ENCODE results near the gene CELF1.

CELF1 gene

DNA sequence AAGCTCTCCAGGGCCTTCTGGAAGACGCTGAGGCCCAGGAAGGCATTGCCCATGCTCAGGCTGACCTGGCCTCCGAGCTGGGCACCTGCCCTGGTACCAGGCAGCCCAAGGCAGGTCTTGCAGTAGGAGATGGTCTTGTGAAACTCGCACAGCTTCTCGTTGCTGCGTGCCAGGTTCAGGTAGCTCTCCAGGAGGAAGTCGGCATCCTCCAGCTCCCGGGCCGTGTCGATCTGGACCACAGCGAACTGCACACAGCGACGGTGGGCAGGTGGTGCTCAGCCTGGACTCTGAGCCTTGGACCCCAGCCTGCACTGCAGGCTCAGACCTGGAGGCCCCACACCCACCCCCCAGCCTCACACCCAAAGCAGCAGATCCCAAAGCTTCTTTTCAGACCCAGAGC is 105.0 kb downstream of the CELF1 start:
- DNase-seq (ENCODE audit: low read depth in 2 of 2), result no peak

DNA sequence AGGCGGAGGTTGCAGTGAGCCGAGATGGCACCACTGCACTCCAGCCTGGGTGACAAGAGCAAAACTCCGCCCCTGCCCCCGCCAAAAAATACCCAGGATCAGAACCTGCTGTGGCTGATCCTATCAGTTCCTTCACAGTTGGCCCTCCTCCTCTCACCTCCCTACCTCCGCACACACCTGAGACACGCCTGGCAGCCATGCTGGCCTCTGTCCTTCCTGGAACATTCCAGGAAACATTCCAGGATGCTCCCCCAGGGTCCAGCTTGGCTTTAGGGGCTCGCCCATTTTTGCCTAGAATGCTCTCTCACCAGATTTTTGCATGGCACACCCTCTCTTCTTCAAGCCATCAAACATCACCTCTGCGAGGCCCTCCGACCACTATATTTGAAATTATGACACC is 106.1 kb downstream of the CELF1 start:
- DNase-seq (ENCODE audit: low read depth in 2 of 2), result no peak

DNA sequence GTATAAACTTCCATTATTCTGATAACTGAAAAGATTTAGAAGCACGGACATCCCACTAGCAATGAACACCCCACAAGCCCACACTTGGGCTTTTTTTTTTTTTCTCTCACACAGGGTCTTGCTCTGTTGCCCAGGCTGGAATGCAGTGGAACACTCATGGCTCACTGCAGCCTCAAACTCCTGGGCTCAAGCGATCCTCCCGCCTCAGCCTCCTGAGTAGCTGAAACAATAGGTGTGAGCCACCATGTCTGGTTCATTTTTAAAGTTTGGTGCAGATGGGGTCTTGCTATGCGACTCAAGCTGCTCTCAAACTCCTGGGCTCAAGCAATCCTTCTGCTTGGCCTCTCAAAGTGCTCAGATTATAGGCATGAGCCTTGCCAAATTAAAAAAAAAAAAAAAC is 107.1 kb downstream of the CELF1 start:
- DNase-seq (ENCODE audit: low read depth in 2 of 2), result no peak

DNA sequence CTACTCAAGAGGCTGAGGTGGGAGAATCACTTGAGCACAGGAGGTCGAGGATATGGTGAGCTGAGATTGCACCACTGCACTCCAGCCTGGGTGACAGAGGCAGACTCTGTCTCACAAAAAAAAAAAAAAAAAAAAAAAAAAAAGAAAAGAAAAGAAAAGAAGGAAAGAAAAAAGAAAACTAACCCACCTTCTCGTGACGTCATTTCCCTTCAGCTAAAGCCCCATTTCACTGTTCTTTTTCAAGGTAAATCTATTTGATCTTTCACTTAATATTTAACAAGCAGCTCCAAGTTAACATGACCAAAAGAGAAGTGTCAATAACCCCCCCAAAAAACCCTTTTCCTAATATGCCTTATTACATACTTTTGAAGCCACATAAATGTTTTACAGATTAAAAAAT is 109.1 kb downstream of the CELF1 start:
- no peak for DNase-seq (ENCODE audit: low read depth in 2 of 2)

DNA sequence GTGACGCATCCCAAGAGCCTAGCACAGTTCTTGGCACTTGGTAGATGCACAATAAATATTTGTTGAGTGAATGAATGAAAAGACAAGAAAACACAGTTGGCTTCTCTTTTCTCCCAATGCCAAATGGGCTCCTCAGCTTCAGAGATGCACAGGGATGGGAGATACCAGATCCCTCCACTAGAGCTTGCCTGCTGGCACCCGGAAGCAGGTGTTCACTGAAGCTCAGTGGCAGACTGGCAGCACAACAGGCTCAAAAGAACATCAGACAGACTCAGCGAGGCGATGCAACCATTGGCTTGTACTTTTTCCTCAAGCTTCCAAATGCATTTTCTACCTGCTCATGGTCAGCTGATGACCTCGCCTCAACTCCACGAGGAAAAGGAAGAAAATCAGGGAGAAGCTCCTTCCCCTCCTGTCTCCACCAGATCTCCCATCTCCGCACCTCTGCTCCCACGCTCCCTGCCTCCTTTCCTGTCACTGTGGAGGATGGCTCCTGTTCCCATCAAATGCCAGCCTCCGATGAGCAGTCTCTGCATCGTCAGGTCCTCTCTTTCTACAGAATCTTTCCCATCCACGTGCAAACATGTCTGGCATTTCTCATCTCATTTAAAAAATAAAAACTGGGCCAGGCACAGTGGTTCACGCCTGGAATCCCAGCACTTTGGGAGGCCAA is 109.8 kb downstream of the CELF1 start:
- no peak for DNase-seq (ENCODE audit: low read depth in 2 of 2)

DNA sequence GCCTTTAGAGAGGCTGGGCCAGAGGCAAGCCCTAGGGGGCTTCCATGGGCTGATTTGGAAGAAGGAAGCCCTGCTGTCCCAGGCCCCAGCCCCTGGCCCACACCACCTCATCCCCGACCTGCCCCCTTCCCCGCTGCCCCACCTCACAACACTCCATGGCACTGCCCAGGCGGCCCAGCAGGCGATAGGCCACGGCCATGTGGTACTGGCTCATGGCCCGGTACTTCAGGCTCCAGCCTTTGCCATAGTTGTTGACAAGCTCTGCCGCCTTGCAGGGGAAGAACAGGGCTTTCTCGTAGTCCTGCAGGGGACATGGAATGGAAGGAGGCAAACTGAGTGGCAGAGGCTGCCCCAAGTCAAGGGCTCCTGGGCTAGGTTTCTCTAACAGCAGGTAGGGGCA is 110.4 kb downstream of the CELF1 start:
- no peak for DNase-seq (ENCODE audit: low read depth in 2 of 2)

DNA sequence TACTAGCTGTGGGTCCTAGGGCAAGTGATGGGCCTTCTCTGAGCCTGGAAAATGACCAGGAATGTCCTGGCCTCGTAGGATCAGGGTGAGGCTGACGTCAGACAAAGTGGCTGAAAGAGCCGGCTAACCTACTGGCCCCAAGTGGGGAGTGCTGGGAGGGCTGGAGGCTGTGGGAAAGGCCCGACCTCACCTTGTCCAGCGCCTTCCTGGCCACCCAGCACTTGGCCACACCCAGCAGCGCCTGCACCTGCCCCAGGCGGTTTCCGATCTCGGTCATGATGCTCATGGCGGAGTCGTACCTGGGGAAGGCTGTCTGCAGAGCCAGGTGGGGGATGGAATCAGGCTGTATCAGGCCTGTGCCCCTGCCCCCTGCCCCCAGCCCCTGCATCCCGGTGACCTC is 111.5 kb downstream of the CELF1 start:
- DNase-seq (ENCODE audit: low read depth in 2 of 2), result no peak

DNA sequence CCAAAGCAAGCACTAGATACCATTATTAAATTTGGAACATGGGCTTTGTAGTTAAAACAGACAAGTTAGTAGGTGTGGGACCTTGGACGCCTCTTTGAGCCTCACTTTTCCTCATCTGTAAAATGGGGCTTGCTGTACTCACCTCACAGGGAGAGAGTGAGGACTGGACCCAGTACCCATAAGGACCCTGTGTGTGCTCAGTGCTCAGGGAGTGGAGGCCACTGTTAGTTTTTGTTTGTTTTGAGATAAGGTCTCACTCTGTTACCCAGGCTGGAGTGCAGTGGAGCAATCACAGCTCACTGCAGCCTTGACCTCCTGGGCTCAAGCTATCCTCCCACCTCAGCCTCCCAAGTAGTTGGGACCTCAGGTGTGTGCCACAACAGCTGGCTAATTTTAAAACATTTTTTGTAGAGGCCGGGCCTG is 112.9 kb downstream of the CELF1 start:
- no peak for DNase-seq (ENCODE audit: low read depth in 2 of 2)

DNA sequence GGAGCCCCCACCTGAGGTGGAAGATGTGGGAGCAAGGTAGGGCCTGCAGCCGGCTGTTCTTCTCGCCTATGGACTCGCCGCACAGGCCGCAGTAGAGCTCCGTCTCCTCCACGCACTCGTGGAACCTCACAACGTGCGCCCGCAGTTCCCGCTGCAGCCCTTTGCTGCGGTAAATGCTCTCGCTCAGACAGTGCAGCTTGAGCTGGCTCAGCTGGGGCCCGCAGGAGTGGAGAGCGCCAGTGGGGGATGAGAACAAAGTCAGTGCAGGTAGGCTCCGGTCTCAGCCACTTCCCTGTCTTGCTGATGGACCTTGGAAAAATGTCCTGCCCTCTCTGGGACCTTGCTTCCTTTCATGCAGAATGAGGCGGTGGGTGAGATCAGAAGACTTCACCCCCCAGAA is 114.2 kb downstream of the CELF1 start:
- DNase-seq (ENCODE audit: low read depth in 2 of 2), result no peak

DNA sequence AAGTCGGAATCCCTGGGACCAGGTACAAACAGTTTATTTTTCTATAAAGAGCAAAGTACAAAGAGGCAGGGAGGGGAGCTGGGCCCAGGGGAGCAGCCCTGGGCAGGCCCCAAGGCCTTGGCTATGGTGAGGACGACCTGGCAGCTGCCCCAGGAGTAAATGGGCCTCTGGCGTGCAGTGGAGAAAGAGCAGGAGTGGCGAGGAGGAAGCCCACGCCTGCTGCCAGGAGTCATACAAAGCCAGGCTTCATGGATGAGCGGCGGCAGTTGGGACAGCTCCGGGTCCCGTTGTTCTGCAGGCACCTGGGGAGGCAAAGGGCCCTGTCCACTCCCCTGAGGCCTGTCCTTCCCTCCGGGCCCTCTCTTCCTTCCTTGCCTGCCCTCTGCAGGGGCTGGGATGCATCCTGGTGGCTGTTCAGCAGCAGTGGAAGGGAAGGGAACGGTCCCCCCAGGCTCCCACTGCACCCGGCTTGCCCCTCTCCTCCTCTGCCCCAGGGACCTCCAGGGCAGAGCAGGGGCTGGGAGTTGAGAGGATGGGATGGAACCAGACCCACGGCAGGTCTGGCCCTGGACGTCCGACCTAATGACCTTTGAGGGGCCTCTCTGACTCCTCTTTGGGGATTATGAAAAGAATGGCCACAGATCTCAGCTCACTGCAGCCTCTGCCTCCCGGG is 115.0 kb downstream of the CELF1 start:
- no peak for DNase-seq (ENCODE audit: low read depth in 2 of 2)

DNA sequence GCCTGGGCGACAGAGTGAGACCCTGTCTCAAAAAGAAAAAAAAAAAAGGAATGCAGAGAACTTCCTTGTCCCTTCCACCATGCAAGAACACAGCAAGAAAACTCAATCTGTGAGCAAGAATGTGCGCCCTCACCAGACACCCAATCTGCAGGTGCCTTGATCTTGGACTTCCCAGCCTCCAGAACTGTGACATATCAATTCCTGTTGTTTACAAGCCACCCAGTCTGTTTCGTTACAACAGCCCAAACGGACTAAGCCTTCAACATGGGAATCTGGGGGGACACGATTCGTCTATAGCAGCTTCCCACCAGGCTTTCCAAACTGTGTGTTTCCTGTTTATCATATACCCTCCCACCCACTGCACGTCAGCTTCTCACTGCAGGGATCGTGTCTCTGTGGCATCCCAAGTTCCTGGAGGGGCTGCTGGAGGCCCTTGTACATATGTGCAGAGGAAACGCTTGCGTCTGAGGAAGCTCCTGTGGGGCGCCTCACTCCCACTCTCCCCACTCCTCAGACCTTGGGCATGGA is 115.7 kb downstream of the CELF1 start:
- no peak for DNase-seq (ENCODE audit: low read depth in 2 of 2)

DNA sequence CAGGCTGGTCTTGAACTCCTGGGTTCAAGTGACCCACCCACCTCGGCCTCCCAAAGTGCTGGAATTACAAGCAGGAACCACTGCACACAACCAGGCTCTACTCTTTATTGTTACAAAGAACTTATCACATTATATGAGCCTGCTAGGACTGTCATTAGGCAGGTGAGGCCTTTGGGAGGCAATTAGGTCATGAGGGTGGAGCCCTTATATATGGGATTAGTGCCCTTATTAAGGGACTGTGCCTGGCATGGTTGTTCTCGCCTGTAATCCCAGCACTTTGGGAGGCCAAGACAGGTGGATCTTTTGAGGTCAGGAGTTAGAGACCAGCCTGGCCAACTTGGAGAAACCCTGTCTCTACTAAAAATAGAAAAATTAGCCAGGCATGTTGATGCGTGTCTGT is 116.2 kb downstream of the CELF1 start:
- no peak for DNase-seq (ENCODE audit: low read depth in 2 of 2)

DNA sequence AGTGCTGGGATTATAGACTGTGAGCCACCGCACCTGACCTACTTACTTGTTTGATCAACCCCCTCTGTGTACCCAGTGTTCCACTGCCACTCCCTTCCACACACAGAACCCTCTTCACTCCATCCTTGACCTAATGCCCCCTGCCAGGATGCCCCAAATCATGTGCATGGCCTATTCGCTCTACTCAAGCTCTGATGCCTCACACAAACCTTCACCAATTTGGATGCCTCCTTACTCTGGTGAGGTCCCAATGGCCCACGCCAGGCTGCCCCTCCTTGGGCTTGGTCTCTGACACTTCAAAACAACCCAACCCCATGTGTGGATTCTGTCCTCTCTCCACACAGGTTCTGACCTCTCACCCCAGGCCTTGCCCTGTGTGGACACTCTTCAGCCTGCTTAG is 117.2 kb downstream of the CELF1 start:
- no peak for DNase-seq (ENCODE audit: low read depth in 2 of 2)

DNA sequence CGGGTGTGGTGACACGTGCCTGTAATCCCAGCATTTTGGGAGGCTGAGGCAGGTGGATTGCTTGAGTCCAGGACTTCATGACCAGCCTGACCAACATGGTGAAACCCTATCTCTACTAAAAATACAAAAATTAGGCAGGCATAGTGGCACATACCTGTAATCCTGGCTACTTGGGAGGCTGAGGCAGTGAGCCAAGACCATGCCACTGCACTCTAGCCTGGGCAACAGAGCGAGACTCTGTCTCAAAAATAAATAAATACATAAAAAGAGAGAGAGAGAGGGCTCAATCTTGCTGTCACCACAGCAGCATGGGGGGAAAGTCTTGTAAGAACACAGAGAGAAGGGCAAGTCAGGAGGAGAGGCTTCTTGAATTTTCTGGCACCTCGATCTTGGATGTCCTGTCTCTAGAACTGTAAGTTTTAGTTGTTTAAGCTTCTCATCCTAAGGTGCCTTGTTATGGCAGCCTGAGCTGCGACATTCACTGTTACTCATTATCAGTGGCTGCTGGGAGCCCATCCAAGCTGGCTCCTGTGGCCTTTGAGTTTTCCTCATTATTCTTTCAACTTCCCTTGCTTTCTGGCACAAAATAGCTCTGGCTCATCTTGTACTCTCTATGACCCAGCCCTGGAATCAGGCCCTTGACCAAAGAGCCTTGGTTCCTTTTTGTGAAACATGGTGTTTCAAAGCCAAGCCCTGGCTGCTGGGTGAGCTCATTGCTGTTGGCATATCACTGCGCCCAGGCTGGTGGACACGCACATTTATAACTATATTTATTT is 118.7 kb downstream of the CELF1 start:
- no peak for DNase-seq (ENCODE audit: low read depth in 2 of 2)

DNA sequence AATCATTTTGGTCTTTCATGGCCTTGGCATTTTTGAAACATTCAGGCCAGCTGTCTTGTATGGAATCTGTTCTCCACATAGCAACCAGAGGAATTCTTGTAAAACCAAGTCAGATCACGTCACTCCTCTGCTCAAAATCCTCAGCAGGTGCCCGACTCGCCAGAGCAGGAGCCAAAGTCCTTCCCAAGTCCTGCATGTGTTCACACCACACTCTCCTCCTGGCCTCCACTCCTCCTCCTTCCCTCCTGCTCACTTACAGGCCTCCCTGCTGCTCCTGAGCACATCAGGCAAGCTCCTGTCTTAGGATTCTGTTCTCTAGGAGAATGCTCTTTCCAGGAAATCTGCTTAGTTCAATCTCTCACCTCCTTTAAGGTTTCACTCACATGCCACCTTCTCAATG is 119.8 kb downstream of the CELF1 start:
- DNase-seq (ENCODE audit: low read depth in 2 of 2), result no peak

DNA sequence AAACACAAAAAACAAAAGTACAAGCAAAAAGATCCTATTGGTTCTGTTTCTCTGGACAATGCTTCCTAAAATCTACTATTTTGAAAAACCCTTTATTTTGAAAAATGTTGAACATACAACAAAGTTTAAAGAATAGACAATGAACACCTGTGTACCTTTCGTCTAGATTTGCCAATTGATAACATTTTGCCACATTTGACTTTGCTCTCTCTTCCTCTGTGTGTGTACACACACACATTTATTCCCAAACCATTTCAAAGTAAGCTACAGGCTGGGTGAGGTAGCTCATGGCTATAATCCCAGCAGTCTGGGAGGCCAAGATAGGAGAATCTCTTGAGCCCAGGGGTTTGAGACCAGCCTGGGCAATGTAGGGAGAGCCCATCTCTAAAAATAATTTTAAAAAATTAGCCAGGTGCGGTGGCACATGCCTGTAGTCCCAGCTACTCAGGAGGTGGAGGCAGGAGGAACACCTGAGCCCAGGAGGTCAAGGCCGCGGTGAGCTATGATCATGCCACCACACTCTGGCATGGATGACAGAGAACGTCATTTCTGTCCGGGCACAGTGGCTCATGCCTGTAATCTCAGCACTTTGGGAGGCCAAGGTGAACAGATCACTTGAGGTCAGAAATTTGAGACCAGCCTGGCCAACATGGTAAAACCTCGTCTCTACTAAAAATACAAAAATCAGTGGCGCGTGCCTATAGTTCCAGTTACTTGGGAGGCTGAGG is 121.4 kb downstream of the CELF1 start:
- no peak for DNase-seq (ENCODE audit: low read depth in 2 of 2)

DNA sequence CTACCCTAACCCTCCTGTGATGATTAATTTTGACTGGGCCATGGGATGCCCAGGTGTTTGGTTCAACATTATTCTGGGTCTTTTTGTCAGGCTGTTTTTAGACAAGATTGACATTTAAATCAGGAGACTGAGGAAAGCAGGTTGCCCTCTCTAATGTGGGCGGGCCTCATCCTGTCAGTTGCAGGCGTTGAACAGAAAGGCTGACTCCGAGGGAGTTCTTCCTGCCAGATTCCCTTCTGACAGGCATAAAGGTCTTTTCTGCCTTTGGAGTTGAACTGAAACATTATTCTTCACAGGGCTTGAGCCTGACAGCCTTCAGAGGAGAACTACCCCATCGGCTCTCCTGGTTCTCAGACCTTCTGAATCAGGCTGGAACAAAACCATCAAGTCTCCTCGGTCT is 122.4 kb downstream of the CELF1 start:
- no peak for DNase-seq (ENCODE audit: low read depth in 2 of 2)

DNA sequence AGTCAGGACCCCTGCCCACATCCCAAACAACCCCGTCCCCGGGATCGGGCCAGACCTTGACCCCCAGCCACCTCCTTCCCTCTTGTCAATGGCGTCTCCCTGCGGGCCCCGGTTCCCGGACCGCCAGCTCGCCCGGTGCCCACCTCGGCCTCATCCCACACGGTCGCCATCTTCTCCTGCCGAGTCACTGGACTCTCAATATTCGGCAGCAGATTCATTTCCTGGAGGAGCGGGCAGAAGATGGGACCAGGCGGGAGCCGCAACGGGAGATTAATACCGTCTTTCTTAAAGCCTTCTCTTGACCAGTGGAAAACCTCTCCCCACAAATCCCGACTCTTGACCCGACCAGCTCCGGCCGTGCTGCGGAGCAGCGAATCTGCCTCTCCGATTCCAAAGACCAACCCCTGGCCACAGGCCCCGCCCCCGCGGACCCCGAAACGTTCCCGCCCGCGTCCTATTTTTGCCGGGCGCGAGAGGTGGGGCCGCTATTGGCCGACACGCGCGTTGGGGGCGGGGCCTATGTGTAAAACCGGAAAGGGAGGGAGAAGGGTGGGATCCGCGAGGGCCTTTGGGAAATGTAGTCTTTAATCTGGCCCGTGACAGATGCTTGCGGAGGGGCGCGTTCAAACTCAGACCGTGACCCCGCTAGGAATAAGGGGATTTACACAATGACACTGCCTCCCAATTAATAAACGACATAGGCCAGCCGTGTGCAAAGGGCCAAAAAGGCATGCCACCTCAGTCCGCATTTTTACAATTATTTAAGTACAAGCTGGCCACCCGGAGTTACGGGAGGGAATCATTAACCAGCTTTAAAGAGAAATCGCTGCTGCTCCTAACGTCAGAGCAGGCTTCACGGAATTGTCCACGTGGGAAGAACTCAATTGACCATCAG is 126.6 kb downstream of the CELF1 start, which contains the start of gene PSMC3:
Gene PSMC3 (minus strand): TSS at position 378 of the 895 bp plus-strand sequence. CDS start 160 bp downstream, at position 218.
- peak; percentile 97 to 99 for DNase-seq (ENCODE audit: low read depth in 2 of 2)

DNA sequence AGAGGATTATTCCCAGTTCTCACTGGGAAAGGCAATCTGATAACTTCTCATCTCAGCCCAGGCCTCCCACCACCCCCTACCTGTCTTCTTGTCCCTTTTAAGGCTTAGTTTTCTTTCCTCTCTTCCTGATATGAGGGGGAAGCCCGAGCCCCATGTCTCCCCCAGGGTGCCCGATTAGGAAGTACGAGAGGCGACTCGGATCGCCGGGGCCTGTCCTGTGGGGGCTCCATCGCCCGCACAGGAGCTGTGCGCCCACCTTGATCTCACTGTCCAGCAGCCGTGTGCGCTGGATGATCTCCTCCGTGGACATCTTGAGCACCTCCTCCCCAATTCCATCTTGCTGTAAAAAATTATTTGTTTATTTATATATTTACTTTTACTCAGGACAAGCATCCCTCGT is 127.3 kb downstream of the CELF1 start:
- DNase-seq (ENCODE audit: low read depth in 2 of 2), result no peak

DNA sequence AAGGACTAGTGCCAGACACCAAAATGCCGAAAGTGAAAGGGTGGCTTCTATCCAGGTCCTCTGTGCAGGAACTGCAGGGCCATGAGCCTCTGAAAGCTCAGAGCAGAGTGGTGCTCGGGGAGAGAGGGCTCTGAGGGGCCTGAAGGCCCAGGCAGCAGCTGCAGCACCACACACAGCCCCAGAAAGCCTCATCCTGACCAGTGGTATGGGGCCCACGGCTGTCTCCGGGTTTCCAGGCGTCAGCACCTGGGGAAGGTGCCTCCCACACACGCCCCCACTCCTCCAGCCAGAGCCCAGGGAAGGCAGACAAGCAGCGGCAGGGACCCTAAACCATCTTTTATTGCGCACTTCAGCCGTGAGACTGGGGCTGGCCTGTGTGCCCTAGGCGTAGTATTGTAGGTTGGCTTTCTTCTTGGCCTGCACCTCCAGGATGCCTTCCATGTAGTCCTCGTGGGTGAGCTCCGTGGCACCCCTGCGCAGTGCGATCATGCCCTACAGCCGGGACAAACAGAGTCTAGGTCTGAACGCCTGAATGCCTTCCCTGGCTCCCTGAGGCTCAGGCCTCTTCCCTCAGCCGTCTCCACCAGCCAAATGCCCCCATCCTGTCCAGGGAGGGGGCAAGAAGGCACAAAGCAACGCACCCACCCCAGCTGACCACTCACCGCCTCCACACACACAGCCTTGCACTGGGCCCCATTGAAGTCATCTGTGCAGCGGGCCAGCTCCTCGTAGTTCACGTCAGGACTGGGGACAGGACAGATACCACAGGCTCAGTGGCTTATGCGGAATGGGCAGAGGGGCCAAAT is 134.3 kb downstream of the CELF1 start:
- DNase-seq (ENCODE audit: low read depth in 2 of 2), result no peak
